Thoracic aorta (tissue), 2 donors: ENCODE data around the gene SIRT2. TPM values are rescaled to one million over a fixed set of nuclear protein-coding genes. Genes with fewer than 3 reads are reported as not detected.

Source experiments
- ATAC-seq: fragments of 150-250 bp; one replicate; pipeline ENCODE4 v1.8.0; 2017; ENCODE audit warnings: low read depth; ENCODE audit not compliant: insufficient number of reproducible peaks, low FRiP score
- DNase-seq: peaks from one replicate; pipeline ENCODE4 v3.0.0-alpha.2; 2020; ENCODE audit warnings: low spot score
- H3K27ac ChIP-seq, 2 donors: fragments of 200-600 bp; sonication (generic); 1 replicate in 1 of 2; 2 replicates in 1 of 2; pipeline ENCODE4 v1.5.1; 2016; ENCODE audit warnings: mild to moderate bottlenecking in 2 of 2, moderate library complexity in 2 of 2
- H3K27me3 ChIP-seq: fragments of 200-600 bp; sonication (generic); replicated peaks from 2 replicates; pipeline ENCODE4 v1.6.0; 2016; ENCODE audit warnings: mild to moderate bottlenecking; ENCODE audit not compliant: insufficient read depth
- H3K36me3 ChIP-seq: fragments of 200-600 bp; sonication (generic); one replicate; pipeline ENCODE4 v1.5.1; 2016
- H3K4me1 ChIP-seq, 2 donors: fragments of 200-600 bp; sonication (generic); 1 replicate in 1 of 2; 2 replicates in 1 of 2; pipeline versions ENCODE4 v1.5.1 to v1.6.0; 2016; ENCODE audit warnings: low read depth in 2 of 2, mild to moderate bottlenecking in 1 of 2; ENCODE audit not compliant: control insufficient read depth in 1 of 2
- H3K4me3 ChIP-seq: fragments of 200-600 bp; sonication (generic); 2 replicates; pipeline ENCODE4 v1.5.1; 2016; ENCODE audit warnings: mild to moderate bottlenecking
- H3K9me3 ChIP-seq: fragments of 200-600 bp; sonication (generic); 2 replicates; pipeline ENCODE4 v1.5.1; 2016
- total RNA-seq, 2 donors: library from RNA; depleted of rRNA; stranded (reverse); fragments of >200 nt; gene quantifications; one replicate each; pipeline versions ENCODE4 v1.1.0 to v1.2.3, GENCODE V29; 2016
- TF ChIP-seq, protein P1 (sequence below): fragments of 200-600 bp; sonication (generic); IDR thresholded peaks from one replicate; pipeline ENCODE4 v1.5.1; 2019; ENCODE audit warnings: antibody characterized with exemption

The SIRT2 gene
- total RNA-seq, 2 donors from 2014 or later: 42.8 to 68.4 TPM

DNA sequence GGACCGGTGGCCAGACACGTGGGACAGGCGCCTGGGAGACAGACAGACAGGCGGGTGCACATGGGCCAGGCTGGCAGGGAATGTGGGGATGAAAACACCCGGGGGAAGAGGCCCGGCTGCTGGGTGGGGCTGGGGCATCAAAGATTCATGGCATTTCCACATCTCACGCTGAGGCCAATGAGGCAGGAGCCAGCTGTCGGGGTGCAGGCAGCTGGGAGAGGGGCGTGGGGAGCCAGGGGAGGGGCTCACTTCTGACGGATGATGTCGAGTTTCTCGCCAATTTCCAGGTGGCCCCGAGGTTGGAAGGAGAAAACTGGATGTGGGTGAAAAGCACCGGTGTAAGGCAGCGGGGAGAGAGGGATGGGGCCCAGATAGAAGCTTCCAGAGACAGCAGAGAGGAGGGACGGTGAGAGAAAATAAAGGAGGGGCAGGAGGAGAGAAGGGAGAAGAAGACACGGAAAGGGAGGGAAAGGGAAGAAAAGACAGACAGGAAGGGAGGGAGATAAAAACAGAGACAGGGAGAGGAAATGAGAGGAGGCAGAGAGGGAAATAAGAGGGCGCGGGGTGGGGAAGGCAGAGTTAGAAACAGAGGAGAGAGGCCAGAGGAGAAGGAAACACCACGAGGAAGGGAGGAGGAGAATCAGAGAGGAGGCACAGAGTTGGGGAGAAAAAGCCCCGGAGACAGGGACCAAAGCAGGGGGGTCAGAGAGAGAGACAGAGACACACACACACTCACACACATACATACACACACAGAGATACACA is 20.6 kb upstream of the SIRT2 start:
- TF ChIP-seq, protein P1, sequence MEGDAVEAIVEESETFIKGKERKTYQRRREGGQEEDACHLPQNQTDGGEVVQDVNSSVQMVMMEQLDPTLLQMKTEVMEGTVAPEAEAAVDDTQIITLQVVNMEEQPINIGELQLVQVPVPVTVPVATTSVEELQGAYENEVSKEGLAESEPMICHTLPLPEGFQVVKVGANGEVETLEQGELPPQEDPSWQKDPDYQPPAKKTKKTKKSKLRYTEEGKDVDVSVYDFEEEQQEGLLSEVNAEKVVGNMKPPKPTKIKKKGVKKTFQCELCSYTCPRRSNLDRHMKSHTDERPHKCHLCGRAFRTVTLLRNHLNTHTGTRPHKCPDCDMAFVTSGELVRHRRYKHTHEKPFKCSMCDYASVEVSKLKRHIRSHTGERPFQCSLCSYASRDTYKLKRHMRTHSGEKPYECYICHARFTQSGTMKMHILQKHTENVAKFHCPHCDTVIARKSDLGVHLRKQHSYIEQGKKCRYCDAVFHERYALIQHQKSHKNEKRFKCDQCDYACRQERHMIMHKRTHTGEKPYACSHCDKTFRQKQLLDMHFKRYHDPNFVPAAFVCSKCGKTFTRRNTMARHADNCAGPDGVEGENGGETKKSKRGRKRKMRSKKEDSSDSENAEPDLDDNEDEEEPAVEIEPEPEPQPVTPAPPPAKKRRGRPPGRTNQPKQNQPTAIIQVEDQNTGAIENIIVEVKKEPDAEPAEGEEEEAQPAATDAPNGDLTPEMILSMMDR: no peak
- no peak for DNase-seq
- H3K27ac ChIP-seq: no peak overlapping the region
- ATAC-seq: no peak
- H3K27me3 ChIP-seq: no peaks in the 10 kb centered on the region
- H3K36me3 ChIP-seq: peaks cover 3% of the 10 kb centered on the region
- H3K9me3 ChIP-seq: no peaks in the 10 kb centered on the region
- no peak overlapping the region for H3K4me3 ChIP-seq
- H3K4me1 ChIP-seq: no peaks in the 10 kb centered on the region

DNA sequence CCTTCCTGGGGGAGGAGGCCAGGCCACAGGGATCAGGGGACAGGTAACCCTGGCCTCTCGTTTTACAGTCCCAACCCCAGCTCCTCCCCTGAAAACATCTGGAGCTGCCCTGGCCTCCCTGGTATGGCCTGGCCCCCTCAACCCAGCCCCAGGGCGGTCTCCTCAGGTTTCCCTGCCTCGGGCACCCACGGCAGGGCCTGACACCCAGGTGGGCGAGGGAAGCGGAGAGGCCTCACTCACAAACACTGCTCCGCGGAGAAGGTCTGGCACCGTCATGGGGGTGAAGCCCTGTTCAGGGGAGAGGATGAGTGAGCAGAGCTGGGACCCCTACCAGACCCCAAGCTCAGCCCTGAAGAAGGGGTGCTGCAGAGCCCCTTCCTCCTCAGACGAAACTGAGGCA is 19.1 kb upstream of the SIRT2 start:
- Histone ChIP-seq H3K4me1 (no peaks in the 10 kb centered on the region), H3K36me3 (no peaks in the 10 kb centered on the region), H3K9me3 (no peaks in the 10 kb centered on the region), H3K27me3 (no peaks in the 10 kb centered on the region), H3K27ac (no peak overlapping the region), H3K4me3 (no peak overlapping the region)
- ATAC-seq (no peak), DNase-seq (no peak)
- TF ChIP-seq, protein P1: no peak

DNA sequence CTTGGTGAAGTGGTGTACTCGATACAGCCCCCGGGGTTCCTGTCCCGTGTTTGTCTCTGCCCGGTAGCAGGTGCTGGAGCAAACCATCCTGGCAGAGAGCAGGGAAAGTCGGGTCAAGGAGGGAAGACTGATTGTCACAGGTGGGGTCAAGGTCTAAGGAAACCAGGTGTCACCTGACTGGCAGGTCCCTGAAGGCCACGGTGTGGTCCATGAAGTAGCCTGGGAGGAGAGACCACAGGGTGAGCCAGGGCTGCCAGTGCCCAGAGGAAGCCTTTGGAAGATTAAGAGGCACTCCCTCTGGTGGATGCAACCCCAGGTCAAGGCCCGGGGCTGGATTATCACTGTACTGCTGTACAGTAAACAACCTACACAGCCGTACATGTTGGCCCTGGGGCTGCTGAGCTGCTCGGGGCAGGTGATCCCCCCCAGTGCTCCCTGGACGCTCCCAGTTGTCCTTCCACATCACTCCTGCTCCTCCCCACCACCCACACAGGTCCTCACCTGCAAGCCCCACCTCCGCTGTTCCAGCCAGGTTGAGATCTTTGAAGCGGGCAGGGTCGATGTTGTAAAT is 18.6 kb upstream of the SIRT2 start:
- Histone ChIP-seq H3K4me3 (no peak overlapping the region), H3K27me3 (no peaks in the 10 kb centered on the region), H3K9me3 (no peaks in the 10 kb centered on the region), H3K36me3 (no peaks in the 10 kb centered on the region), H3K27ac (no peak overlapping the region), H3K4me1 (no peaks in the 10 kb centered on the region)
- DNase-seq: no peak
- no peak for ATAC-seq
- TF ChIP-seq, protein P1: no peak

DNA sequence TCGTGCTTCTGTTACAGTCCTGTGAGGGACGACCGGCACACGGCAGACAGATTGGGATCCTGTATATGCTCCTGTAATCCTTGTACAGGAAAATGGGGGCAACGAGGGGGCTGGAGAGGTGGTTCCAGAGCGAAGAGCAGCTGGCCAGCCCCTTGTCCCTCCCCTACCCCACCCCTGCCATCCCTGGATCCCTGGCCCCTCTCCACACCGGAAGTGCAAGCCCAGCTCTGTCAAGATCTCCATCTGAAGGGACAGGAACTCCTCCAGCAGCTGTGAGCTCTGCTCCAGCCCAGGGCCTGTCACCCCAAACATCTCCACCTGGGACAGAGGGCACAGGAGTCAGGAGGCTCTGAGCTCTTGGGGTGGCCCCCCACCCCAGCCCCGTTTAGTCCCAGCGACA is 18.1 kb upstream of the SIRT2 start:
- Histone ChIP-seq H3K36me3 (no peaks in the 10 kb centered on the region), H3K4me1 (no peaks in the 10 kb centered on the region), H3K9me3 (no peaks in the 10 kb centered on the region), H3K27ac (no peak overlapping the region), H3K27me3 (no peaks in the 10 kb centered on the region), H3K4me3 (no peak overlapping the region)
- ATAC-seq: no peak
- TF ChIP-seq, protein P1: no peak
- DNase-seq: no peak

DNA sequence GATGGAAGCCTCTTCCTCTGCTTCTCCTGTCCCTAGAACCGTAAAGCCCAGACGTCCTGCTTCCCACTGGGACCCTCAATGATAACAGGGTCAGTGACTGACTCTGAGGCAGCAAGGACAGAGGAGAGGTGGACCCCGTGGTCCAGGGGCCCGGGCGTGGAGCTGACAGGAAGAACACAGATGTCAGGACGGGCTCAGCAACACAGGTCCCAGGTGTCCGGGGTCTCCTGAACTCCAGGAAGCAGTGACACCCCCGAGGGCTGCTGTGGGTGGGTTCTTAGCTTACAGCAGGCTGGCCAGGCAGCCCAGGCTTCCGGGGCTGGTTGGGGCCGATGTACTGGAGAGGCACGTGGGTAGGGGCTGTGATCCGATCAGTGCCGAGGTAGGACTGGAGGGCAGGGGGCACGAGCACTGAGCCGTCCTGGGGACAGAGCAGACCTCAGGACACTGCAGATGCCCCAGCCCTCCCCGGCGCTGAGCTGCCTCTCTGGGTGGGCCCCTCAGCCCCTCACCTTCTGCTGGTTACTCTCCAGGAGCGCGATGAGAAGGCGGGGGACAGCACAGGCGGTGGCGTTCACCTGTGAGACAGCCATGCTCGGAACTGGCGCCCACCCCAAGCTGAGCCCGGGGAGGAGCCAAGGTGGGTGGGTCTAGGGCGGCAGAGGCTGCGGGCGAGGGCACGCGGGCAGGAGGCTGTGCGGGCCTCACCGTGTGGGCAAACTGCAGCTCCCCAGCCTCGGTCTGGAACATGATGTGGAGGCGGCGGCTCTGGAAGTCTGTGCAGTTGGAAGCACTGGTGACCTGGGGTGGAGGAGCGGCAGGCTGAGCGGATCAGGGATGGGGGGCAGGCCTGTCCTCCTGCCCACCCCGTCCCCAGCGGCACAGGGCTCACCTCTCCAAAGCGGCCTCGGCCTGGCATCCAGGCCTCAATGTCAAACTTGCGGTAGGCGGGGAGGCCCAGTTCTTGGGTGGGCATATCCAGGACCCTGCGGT is 16.2 kb upstream of the SIRT2 start:
- no peaks in the 10 kb centered on the region for H3K27me3 ChIP-seq
- ATAC-seq: no peak
- TF ChIP-seq, protein P1: no peak
- H3K4me1 ChIP-seq: no peaks in the 10 kb centered on the region
- H3K9me3 ChIP-seq: no peaks in the 10 kb centered on the region
- DNase-seq: no peak
- H3K4me3 ChIP-seq: no peak overlapping the region
- H3K27ac ChIP-seq: no peak overlapping the region
- no peaks in the 10 kb centered on the region for H3K36me3 ChIP-seq
